T47D (cell line): ENCODE measurements around the gene TPSD1.

Experiments used
- DNase-seq, 2 experiments: peaks; one replicate each; pipeline versions ENCODE4 v3.0.0 to v3.0.0-alpha.2; 2011 to 2012; ENCODE audit warnings: low read depth in 1 of 2, low spot score in 1 of 2
- JUND ChIP-seq: IDR thresholded peaks from 2 replicates; pipeline ENCODE4 v1.6.1; 2012; ENCODE audit warnings: low read depth
- in situ Hi-C: cut with HindIII; loops from 2 replicates; pipeline ENCODE4 v1.10.0; 2016; ENCODE audit warnings: low sequenced_read_pairs, low pct_unique_long_range_greater_than_20kb

TPSD1 gene

GRCh38 chr16:1279945-1280589 lies 24.2 kb downstream of the TPSD1 start:
- no peak for TF ChIP-seq JUND
- in situ Hi-C loops = no loop called here
- no peak for DNase-seq

- DNase-seq = no peak
- no peak for TF ChIP-seq JUND
- in situ Hi-C loops = no loop called here
Measured at GRCh38 chr16:1280783-1281182, 24.9 kb downstream of the TPSD1 start.

GRCh38 chr16:1281517-1281916 lies 25.6 kb downstream of the TPSD1 start:
- DNase-seq = no peak
- TF ChIP-seq JUND = no peak
- in situ Hi-C loops = no loop called here

GRCh38 chr16:1282324-1282973 lies 26.6 kb downstream of the TPSD1 start:
- no peak for TF ChIP-seq JUND
- in situ Hi-C loops = no loop called here
- DNase-seq = no peak

GRCh38 chr16:1283296-1283695 lies 27.4 kb downstream of the TPSD1 start:
- no peak for TF ChIP-seq JUND
- in situ Hi-C loops = no loop called here
- DNase-seq = no peak

- in situ Hi-C loops = no loop called here
- DNase-seq = no peak
- TF ChIP-seq JUND = no peak
Measured at GRCh38 chr16:1283996-1284616, 28.2 kb downstream of the TPSD1 start.

GRCh38 chr16:1285669-1286512 lies 30.0 kb downstream of the TPSD1 start:
- no peak for DNase-seq
- no peak for TF ChIP-seq JUND
- in situ Hi-C loops = no loop called here

- no peak for DNase-seq
- no peak for TF ChIP-seq JUND
- in situ Hi-C loops = no loop called here
Measured at GRCh38 chr16:1286513-1287094, 30.7 kb downstream of the TPSD1 start.

GRCh38 chr16:1287982-1288670 lies 32.3 kb downstream of the TPSD1 start:
- in situ Hi-C loops = no loop called here
- DNase-seq = peak; percentile 17 to 51
- TF ChIP-seq JUND = no peak

- TF ChIP-seq JUND = no peak
- DNase-seq = no peak
- in situ Hi-C loops = no loop called here
Measured at GRCh38 chr16:1288813-1289476, 33.1 kb downstream of the TPSD1 start.

- in situ Hi-C loops = no loop called here
- DNase-seq = no peak
- no peak for TF ChIP-seq JUND
Measured at GRCh38 chr16:1289477-1289866, 33.6 kb downstream of the TPSD1 start.
